PC-3 (cell line): ENCODE data around the gene KIF13A. TPM values are rescaled to one million over a fixed set of nuclear protein-coding genes. Genes with fewer than 3 reads are reported as not detected.
A peak's percentile ranks its signal among the peaks of the same experiment; 100 is the strongest.
"Not testable (repeated sequence)": the region's sequence is repeated elsewhere in the genome, so short reads cannot be mapped to it uniquely, and the experiment has no call there.

ENCODE experiments used
- ATAC-seq: fragments of 200-7000 bp; cut with Tn5 transposase; 2 replicates; pipeline ENCODE4 v1.9.1; 2020; ENCODE audit warnings: mild to moderate bottlenecking, moderate library complexity
- BruUV-seq: library from RNA; stranded (reverse); fragments of 400-500 nt; replicated peaks from 2 replicates; lab custom pipeline; 2021; lab: Mats Ljungman, UMichigan
- CTCF ChIA-PET: fragments of 300-600 bp; sonication (Branson Sonifier 250); formaldehyde crosslinking; loops from one replicate; lab custom pipeline; 2022; ENCODE audit warnings: antibody characterized with exemption; lab: Charles Lee
- POLR2A ChIA-PET: fragments of 300-600 bp; sonication (Branson Sonifier 250); formaldehyde crosslinking; loops from one replicate; lab custom pipeline; 2022; ENCODE audit warnings: antibody characterized with exemption; ENCODE audit not compliant: unreplicated experiment; lab: Charles Lee
- DNase-seq: peaks from one replicate; pipeline ENCODE4 v3.0.0-alpha.2; 2015
- H2AFZ ChIP-seq: fragments of 300-600 bp; sonication (generic); 2 replicates; pipeline ENCODE4 v1.6.0; 2016; ENCODE audit warnings: antibody characterized with exemption, low read length
- H3F3A ChIP-seq: fragments of 300-600 bp; sonication (generic); one replicate; pipeline ENCODE4 v1.6.0; 2017; ENCODE audit warnings: antibody characterized with exemption, low read length, control low read depth, mild to moderate bottlenecking; ENCODE audit not compliant: unreplicated experiment
- H3K27ac ChIP-seq: fragments of 300-600 bp; sonication (generic); 2 replicates; pipeline ENCODE4 v1.5.1; 2016; ENCODE audit warnings: mild to moderate bottlenecking, low read length
- H3K27me3 ChIP-seq: fragments of 300-600 bp; sonication (generic); 2 replicates; pipeline ENCODE4 v1.6.1; 2016; ENCODE audit warnings: low read length, mixed read lengths
- H3K36me3 ChIP-seq: fragments of 300-600 bp; sonication (generic); 2 replicates; pipeline ENCODE4 v1.6.1; 2016; ENCODE audit warnings: low read depth, mixed run types, low read length, mixed read lengths
- H3K4me1 ChIP-seq: fragments of 300-600 bp; sonication (generic); 2 replicates; pipeline ENCODE4 v1.5.1; 2016; ENCODE audit warnings: low read length; ENCODE audit not compliant: insufficient read depth
- H3K4me2 ChIP-seq: fragments of 300-600 bp; sonication (generic); 2 replicates; pipeline ENCODE4 v1.6.0; 2016; ENCODE audit warnings: low read length
- H3K4me3 ChIP-seq: fragments of 300-600 bp; sonication (generic); 2 replicates; pipeline ENCODE4 v1.5.1; 2016; ENCODE audit warnings: mild to moderate bottlenecking, low read length, mixed read lengths
- H3K79me2 ChIP-seq: fragments of 300-600 bp; sonication (generic); 2 replicates; pipeline ENCODE4 v1.6.1; 2017; ENCODE audit warnings: low read length, mixed read lengths
- H3K9ac ChIP-seq: fragments of 300-600 bp; sonication (generic); 2 replicates; pipeline ENCODE4 v1.6.0; 2016; ENCODE audit warnings: mild to moderate bottlenecking, low read length
- H3K9me2 ChIP-seq: fragments of 300-600 bp; sonication (generic); replicated peaks from 2 replicates; pipeline ENCODE4 v1.6.1; 2016; ENCODE audit warnings: mixed run types, low read length, mixed read lengths
- H3K9me3 ChIP-seq: fragments of 300-600 bp; sonication (generic); 2 replicates; pipeline ENCODE4 v1.6.1; 2016; ENCODE audit warnings: low read length, mixed read lengths
- H4K20me1 ChIP-seq: fragments of 300-600 bp; sonication (generic); 2 replicates; pipeline ENCODE4 v1.6.1; 2016; ENCODE audit warnings: low read length, mixed read lengths
- EZH2 ChIP-seq: fragments of 300-600 bp; sonication (generic); IDR thresholded peaks from one replicate; pipeline ENCODE4 v1.6.1; 2017; ENCODE audit warnings: antibody characterized with exemption, mild to moderate bottlenecking, low read length; ENCODE audit not compliant: unreplicated experiment
- EZH2phosphoT487 ChIP-seq: fragments of 300-600 bp; sonication (generic); IDR thresholded peaks from 2 replicates; pipeline ENCODE4 v1.6.1; 2018; ENCODE audit warnings: mild to moderate bottlenecking, antibody characterized with exemption, low read length, borderline replicate concordance
- intact Hi-C: fragments of 100-400 bp; cut with micrococcal nuclease; formaldehyde crosslinking; loops from 2 replicates; pipeline ENCODE4 v1.9.0; 2023
- total RNA-seq: library from RNA; depleted of rRNA; stranded (reverse); fragments of >200 nt; gene quantifications from 2 replicates; pipeline ENCODE4 v1.2.3, GENCODE V29; 2014
- TF ChIP-seq, protein P1 (sequence below): fragments of 300-600 bp; sonication (generic); conservative IDR thresholded peaks from 2 replicates; pipeline ENCODE4 v1.5.1; 2017; ENCODE audit warnings: antibody characterized with exemption, low read depth, mild to moderate bottlenecking, low read length

Gene KIF13A
- total RNA-seq, 1 experiment from 2014 or later, result 21.3 TPM

DNA sequence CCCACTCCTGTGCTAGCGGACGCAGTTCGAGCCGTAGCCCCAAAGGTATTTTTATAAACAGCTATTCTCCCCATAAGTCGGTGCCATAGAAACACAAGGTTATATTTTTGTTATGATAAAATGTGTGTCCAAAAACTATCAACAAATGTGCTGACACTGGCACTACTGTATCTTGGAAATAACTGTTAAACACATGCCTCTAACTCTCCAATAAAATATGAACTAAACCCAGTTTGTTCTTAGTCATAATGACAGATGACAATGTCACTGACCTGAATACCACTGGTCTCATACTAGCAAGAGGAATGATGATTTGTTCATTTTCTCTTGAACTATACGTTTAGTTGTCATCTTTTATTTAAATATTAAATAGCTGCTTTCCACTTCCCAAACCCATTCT, 229.3 kb downstream of the KIF13A start:
- Histone ChIP-seq H3K27ac (no peak overlapping the region), H3K9me2 (no peaks in the 10 kb centered on the region), H3K36me3 (no peaks in the 10 kb centered on the region), H3K4me1 (no peaks in the 10 kb centered on the region), H3K9ac (no peak overlapping the region), H3K9me3 (no peaks in the 10 kb centered on the region), H3F3A (no peaks in the 10 kb centered on the region), H3K4me3 (no peak overlapping the region), H3K27me3 (no peaks in the 10 kb centered on the region), H3K79me2 (no peaks in the 10 kb centered on the region), H4K20me1 (no peaks in the 10 kb centered on the region), H3K4me2 (no peak overlapping the region), H2AFZ (no peak overlapping the region)
- ChIA-PET CTCF (no interaction called here), POLR2A (no interaction called here)
- DNase-seq (peak; percentile 25), ATAC-seq (peak; percentile 55)
- intact Hi-C loops, result no loop called here
- BruUV-seq, result no TSS peak
- TF ChIP-seq EZH2 (no peak), EZH2phosphoT487 (no peak)
- TF ChIP-seq, protein P1, sequence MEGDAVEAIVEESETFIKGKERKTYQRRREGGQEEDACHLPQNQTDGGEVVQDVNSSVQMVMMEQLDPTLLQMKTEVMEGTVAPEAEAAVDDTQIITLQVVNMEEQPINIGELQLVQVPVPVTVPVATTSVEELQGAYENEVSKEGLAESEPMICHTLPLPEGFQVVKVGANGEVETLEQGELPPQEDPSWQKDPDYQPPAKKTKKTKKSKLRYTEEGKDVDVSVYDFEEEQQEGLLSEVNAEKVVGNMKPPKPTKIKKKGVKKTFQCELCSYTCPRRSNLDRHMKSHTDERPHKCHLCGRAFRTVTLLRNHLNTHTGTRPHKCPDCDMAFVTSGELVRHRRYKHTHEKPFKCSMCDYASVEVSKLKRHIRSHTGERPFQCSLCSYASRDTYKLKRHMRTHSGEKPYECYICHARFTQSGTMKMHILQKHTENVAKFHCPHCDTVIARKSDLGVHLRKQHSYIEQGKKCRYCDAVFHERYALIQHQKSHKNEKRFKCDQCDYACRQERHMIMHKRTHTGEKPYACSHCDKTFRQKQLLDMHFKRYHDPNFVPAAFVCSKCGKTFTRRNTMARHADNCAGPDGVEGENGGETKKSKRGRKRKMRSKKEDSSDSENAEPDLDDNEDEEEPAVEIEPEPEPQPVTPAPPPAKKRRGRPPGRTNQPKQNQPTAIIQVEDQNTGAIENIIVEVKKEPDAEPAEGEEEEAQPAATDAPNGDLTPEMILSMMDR, result no peak

DNA sequence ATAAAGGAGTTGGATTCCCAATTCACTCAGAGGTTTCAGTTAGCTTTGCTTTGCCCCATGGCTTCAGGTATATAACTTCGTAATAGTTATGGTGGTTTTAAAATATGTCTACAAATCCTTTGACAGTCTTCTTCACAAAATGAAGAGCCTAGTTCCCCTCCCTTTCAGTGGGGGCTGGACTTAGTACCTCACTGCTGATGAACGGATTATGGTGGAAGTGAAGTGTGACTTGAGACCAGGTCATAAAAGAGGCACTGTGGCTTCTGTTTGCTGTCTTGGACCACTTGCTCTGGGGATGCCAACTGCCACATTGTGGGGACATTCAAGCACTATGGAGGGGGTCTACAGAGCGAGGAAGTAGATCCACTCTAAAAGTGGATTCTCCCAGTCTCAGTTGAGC, 233.2 kb downstream of the KIF13A start:
- H3K36me3 ChIP-seq, result no peaks in the 10 kb centered on the region
- no peaks in the 10 kb centered on the region for H3K9me2 ChIP-seq
- H3K79me2 ChIP-seq, result no peaks in the 10 kb centered on the region
- no peaks in the 10 kb centered on the region for H4K20me1 ChIP-seq
- no peak overlapping the region for H3K9ac ChIP-seq
- CTCF ChIA-PET, result no interaction called here
- no TSS peak for BruUV-seq
- H3K27ac ChIP-seq, result no peak overlapping the region
- TF ChIP-seq EZH2phosphoT487, result no peak
- TF ChIP-seq, protein P1, result no peak
- TF ChIP-seq EZH2, result no peak
- DNase-seq, result no peak
- H3K4me1 ChIP-seq, result no peaks in the 10 kb centered on the region
- H3K27me3 ChIP-seq, result no peaks in the 10 kb centered on the region
- H3K4me2 ChIP-seq, result no peak overlapping the region
- POLR2A ChIA-PET, result no interaction called here
- no peak for ATAC-seq
- H3K4me3 ChIP-seq, result no peak overlapping the region
- intact Hi-C loops, result no loop called here
- H2AFZ ChIP-seq, result no peak overlapping the region
- H3K9me3 ChIP-seq, result no peaks in the 10 kb centered on the region
- no peaks in the 10 kb centered on the region for H3F3A ChIP-seq

DNA sequence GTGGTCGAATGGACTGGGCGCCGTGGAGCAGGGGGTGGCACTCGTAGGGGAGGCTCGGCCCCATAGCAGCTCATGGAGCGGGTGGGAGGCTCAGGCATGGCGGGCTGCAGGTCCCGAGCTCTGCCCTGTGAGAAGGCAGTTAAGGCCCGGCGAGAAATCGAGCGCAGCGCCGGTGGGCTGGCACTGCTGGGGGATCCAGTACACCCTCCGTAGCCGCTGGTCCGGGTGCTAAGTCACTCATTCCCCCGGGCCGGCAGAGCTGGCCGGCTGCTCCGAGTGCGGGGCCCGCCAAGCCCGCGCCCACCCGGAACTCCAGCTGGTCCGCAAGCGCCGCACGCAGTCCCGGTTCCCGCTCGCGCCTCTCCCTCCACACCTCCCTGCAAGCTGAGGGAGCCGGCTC, 242.1 kb downstream of the KIF13A start:
- H3K9me2 ChIP-seq, H3K9me3 ChIP-seq, H3K4me1 ChIP-seq, H2AFZ ChIP-seq, H3K79me2 ChIP-seq, H3K36me3 ChIP-seq, H4K20me1 ChIP-seq, CTCF ChIA-PET, H3K9ac ChIP-seq, H3K4me3 ChIP-seq, intact Hi-C loops, BruUV-seq, POLR2A ChIA-PET, H3F3A ChIP-seq, ATAC-seq, H3K27ac ChIP-seq, H3K4me2 ChIP-seq, DNase-seq, H3K27me3 ChIP-seq: not testable (repeated sequence)

DNA sequence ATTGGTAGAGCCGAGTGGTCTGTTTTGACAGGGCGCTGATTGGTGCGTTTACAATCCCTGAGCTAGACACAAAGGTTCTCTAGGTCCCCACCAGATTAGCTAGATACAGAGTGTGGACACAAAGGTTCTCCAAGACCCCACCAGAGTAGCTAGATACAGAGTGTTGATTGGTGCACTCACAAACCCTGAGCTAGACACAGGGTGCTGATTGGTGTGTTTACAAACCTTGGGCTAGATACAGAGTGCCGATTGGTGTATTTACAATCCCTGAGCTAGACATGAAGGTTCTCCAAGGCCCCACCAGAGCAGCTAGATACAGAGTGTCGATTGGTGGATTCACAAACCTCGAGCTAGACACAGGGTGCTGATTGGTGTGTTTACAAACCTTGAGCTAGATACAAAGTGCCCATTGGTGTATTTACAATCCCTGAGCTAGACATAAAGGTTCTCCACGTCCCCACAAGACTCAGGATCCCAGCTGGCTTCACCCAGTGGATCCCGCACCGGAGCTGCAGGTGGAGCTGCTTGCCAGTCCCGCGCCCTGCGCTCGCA, 242.6 kb downstream of the KIF13A start:
- POLR2A ChIA-PET, intact Hi-C loops, H3K4me1 ChIP-seq, H3K79me2 ChIP-seq, H3K27me3 ChIP-seq, H3K36me3 ChIP-seq, BruUV-seq, H4K20me1 ChIP-seq, H2AFZ ChIP-seq, DNase-seq, H3K27ac ChIP-seq, H3K4me2 ChIP-seq, H3F3A ChIP-seq, H3K4me3 ChIP-seq, H3K9me3 ChIP-seq, H3K9ac ChIP-seq, ATAC-seq, CTCF ChIA-PET, H3K9me2 ChIP-seq: not testable (repeated sequence)
